Gastroesophageal sphincter (tissue), 4 donors: ENCODE measurements around the gene TMPRSS5. TPM values are rescaled to one million over a fixed set of nuclear protein-coding genes. Genes with fewer than 3 reads are reported as not detected.

Source experiments
- ATAC-seq: fragments of 150-250 bp; one replicate; pipeline ENCODE4 v1.9.1; 2016; ENCODE audit warnings: mild to moderate bottlenecking, moderate library complexity
- H3K27ac ChIP-seq, 4 donors: fragments of 200-600 bp; sonication (generic) in 3 of 4; 1 replicate in 3 of 4; 2 replicates in 1 of 4; pipeline ENCODE4 v1.5.1; 2016 to 2019
- H3K27me3 ChIP-seq: fragments of 200-600 bp; sonication (generic); one replicate; pipeline ENCODE4 v1.5.1; 2019
- H3K36me3 ChIP-seq, 2 donors: fragments of 200-600 bp; sonication (generic); one replicate each; pipeline ENCODE4 v1.5.1; 2019; ENCODE audit warnings: control low read depth in 1 of 2
- H3K4me1 ChIP-seq, 3 donors: fragments of 200-600 bp; sonication (generic); 1 replicate in 2 of 3; 2 replicates in 1 of 3; pipeline ENCODE4 v1.5.1; 2016 to 2019; ENCODE audit warnings: control low read depth in 2 of 3
- H3K4me3 ChIP-seq, 2 donors: fragments of 200-600 bp; sonication (generic); one replicate each; pipeline ENCODE4 v1.5.1; 2019; ENCODE audit warnings: mild to moderate bottlenecking in 1 of 2, moderate library complexity in 1 of 2
- H3K9me3 ChIP-seq, 3 donors: fragments of 200-600 bp; sonication (generic); one replicate each; pipeline ENCODE4 v1.5.1; 2017 to 2019; ENCODE audit warnings: control low read depth in 2 of 3
- CTCF ChIP-seq, 4 experiments: fragments of 200-600 bp in 2 of 4; fragments of 450-650 bp in 2 of 4; sonication (generic) in 1 of 4; IDR thresholded peaks; one replicate each; pipeline ENCODE4 v1.5.1; 2017 to 2019; ENCODE audit warnings: antibody characterized with exemption in 4 of 4, mild to moderate bottlenecking in 2 of 4, moderate library complexity in 2 of 4
- EP300 ChIP-seq: sonication (generic); formaldehyde crosslinking; IDR thresholded peaks from one replicate; pipeline ENCODE4 v1.6.1; 2017; ENCODE audit warnings: antibody characterized with exemption, mild to moderate bottlenecking
- POLR2A ChIP-seq, 2 donors: fragments of 450-650 bp; IDR thresholded peaks; one replicate each; pipeline ENCODE4 v1.6.1; 2017; ENCODE audit warnings: antibody characterized with exemption in 2 of 2, mild to moderate bottlenecking in 2 of 2, moderate library complexity in 1 of 2
- POLR2AphosphoS5 ChIP-seq: sonication (generic); formaldehyde crosslinking; IDR thresholded peaks from one replicate; pipeline ENCODE4 v1.6.1; 2017; ENCODE audit warnings: antibody characterized with exemption
- WGBS, 2 donors: methylation state at CpG; one replicate each; pipeline ENCODE4 v1.1.5; 2018; ENCODE audit warnings: low coverage in 1 of 2; 5-methylcytosine and 5-hydroxymethylcytosine counted together
- total RNA-seq, 4 donors: library from RNA; depleted of rRNA; stranded (reverse); fragments of >200 nt; gene quantifications; one replicate each; pipeline ENCODE4 v1.1.0, GENCODE V29; 2016

Gene TMPRSS5
- total RNA-seq, 4 donors from 2014 or later: 0.40 to 0.85 (median 0.47) TPM; not detected in 1

GRCh38 chr11:113684496-113684895 is 21.6 kb downstream of the TMPRSS5 start:
- H3K4me3 ChIP-seq: no peak overlapping the region
- no peak for TF ChIP-seq POLR2A (IDR thresholded peaks at IDR 0.05)
- TF ChIP-seq POLR2AphosphoS5: no peak
- TF ChIP-seq CTCF (IDR thresholded peaks at IDR 0.05): no peak
- no peak for TF ChIP-seq EP300
- peaks cover 0 to 11% (median 0%) of the 10 kb centered on the region in 3 donors for H3K4me1 ChIP-seq
- H3K27ac ChIP-seq: no peak overlapping the region
- H3K27me3 ChIP-seq: no peaks in the 10 kb centered on the region
- no peak for ATAC-seq
- WGBS, 2 donors: 27% methylated on average over 4 of the region's 5 CpGs; no CpG with 5 or more reads in 1 of the 2 donors
- no peaks in the 10 kb centered on the region for H3K36me3 ChIP-seq
- no peaks in the 10 kb centered on the region for H3K9me3 ChIP-seq

GRCh38 chr11:113683481-113684046 is 22.5 kb downstream of the TMPRSS5 start:
- H3K4me1 ChIP-seq: peaks cover 0 to 11% (median 0%) of the 10 kb centered on the region in 3 donors
- WGBS, 2 donors: 100% methylated on average over 1 of the region's 6 CpGs; no CpG with 5 or more reads in 1 of the 2 donors
- H3K27me3 ChIP-seq: no peaks in the 10 kb centered on the region
- no peak for ATAC-seq
- no peaks in the 10 kb centered on the region for H3K36me3 ChIP-seq
- no peaks in the 10 kb centered on the region for H3K9me3 ChIP-seq
- H3K4me3 ChIP-seq: no peak overlapping the region
- no peak overlapping the region for H3K27ac ChIP-seq
- TF ChIP-seq EP300 (no peak), POLR2A (IDR thresholded peaks at IDR 0.05) (no peak), POLR2AphosphoS5 (no peak), CTCF (IDR thresholded peaks at IDR 0.05) (no peak)

- Histone ChIP-seq H3K9me3 (no peaks in the 10 kb centered on the region), H3K4me1 (peaks cover 0 to 11% (median 0%) of the 10 kb centered on the region in 3 donors), H3K36me3 (no peaks in the 10 kb centered on the region), H3K27me3 (no peaks in the 10 kb centered on the region), H3K27ac (no peak overlapping the region), H3K4me3 (no peak overlapping the region)
- 60% methylated on average over 1 of the region's 10 CpGs; no CpG with 5 or more reads in 1 of the 2 donors for WGBS, 2 donors
- ATAC-seq: no peak
- TF ChIP-seq EP300 (no peak), CTCF (IDR thresholded peaks at IDR 0.05) (no peak), POLR2AphosphoS5 (no peak), POLR2A (IDR thresholded peaks at IDR 0.05) (no peak)
Observed at GRCh38 chr11:113681711-113682413, 24.2 kb downstream of the TMPRSS5 start.

GRCh38 chr11:113681282-113681681 is 24.8 kb downstream of the TMPRSS5 start:
- no peak overlapping the region for H3K27ac ChIP-seq
- H3K4me1 ChIP-seq: peaks cover 0 to 11% (median 0%) of the 10 kb centered on the region in 3 donors
- WGBS, 2 donors: 78% methylated on average over 4 of the region's 6 CpGs; no CpG with 5 or more reads in 1 of the 2 donors
- H3K9me3 ChIP-seq: no peaks in the 10 kb centered on the region
- TF ChIP-seq CTCF (IDR thresholded peaks at IDR 0.05) (no peak), EP300 (no peak), POLR2AphosphoS5 (no peak), POLR2A (IDR thresholded peaks at IDR 0.05) (no peak)
- H3K4me3 ChIP-seq: no peak overlapping the region
- H3K36me3 ChIP-seq: no peaks in the 10 kb centered on the region
- no peaks in the 10 kb centered on the region for H3K27me3 ChIP-seq
- ATAC-seq: no peak

GRCh38 chr11:113677685-113678084 is 28.4 kb downstream of the TMPRSS5 start:
- WGBS, 2 donors: 82 to 83% methylated on average over 5 of the region's 5 CpGs
- no peaks in the 10 kb centered on the region for H3K9me3 ChIP-seq
- no peak for ATAC-seq
- H3K4me3 ChIP-seq: no peak overlapping the region
- H3K27ac ChIP-seq: no peak overlapping the region
- peaks cover 0 to 11% (median 0%) of the 10 kb centered on the region in 3 donors for H3K4me1 ChIP-seq
- no peaks in the 10 kb centered on the region for H3K27me3 ChIP-seq
- no peaks in the 10 kb centered on the region for H3K36me3 ChIP-seq
- TF ChIP-seq EP300 (no peak), POLR2A (IDR thresholded peaks at IDR 0.05) (no peak), CTCF (IDR thresholded peaks at IDR 0.05) (no peak), POLR2AphosphoS5 (no peak)
